ENCODE data around the gene SPEF2. TPM values are rescaled to one million over a fixed set of nuclear protein-coding genes. Genes with fewer than 3 reads are reported as not detected.

The SPEF2 gene
- total and polyA plus RNA-seq, 9 of the 15 experiments (the other 6 are each of a cell fraction or from before 2014, with no cell fraction given): 0.11 to 0.62 (median 0.20) TPM; not detected in 2

GRCh38 chr5:35679357-35679756 is 61.7 kb downstream of the SPEF2 start:
- Histone ChIP-seq H3K36me3 (ENCODE audit: control insufficient read depth, insufficient read depth, low read length) (no peaks in the 10 kb centered on the region), H2AFZ (ENCODE audit: low read depth, low read length) (no peak overlapping the region), H3K79me2 (ENCODE audit: control insufficient read depth, insufficient read depth, low read length) (no peaks in the 10 kb centered on the region), H3K4me3 (no peak overlapping the region), H3K9me3 (replicated peaks; ENCODE audit: control insufficient read depth, insufficient read depth, low read depth, low read length) (no peaks in the 10 kb centered on the region), H3K27ac (ENCODE audit: extremely low read depth, low read depth, low read length) (no peak overlapping the region), H3K9ac (ENCODE audit: insufficient read depth in 1 of 2, low read depth in 2 of 2, low read length in 2 of 2) (no peak overlapping the region), H3K4me1 (replicated peaks in 1 of 2; ENCODE audit: control insufficient read depth in 2 of 2, insufficient read depth in 2 of 2, low read length in 2 of 2) (no peaks in the 10 kb centered on the region), H3K27me3 (ENCODE audit: control insufficient read depth in 2 of 2, insufficient read depth in 2 of 2, low read length in 2 of 2) (no peaks in the 10 kb centered on the region), H3K9me1 (ENCODE audit: control insufficient read depth, insufficient read depth, low read length) (no peaks in the 10 kb centered on the region), H4K20me1 (replicated peaks; ENCODE audit: control insufficient read depth, insufficient read depth, low read length) (no peaks in the 10 kb centered on the region), H3K4me2 (ENCODE audit: insufficient read depth, low read length) (no peak overlapping the region)
- ChIA-PET CTCF (ENCODE audit: low intra/inter-chr PET ratio) (no interaction called here), POLR2A (interaction anchor here (0.8 kb wide), 1 partner anchor 886 kb away, joined by 3 read pairs; no protein-coding TSS in a partner anchor)
- no peak for ATAC-seq
- intact Hi-C loops (cut with micrococcal nuclease) (no loop called here), in situ Hi-C loops (cut with MboI) (no loop called here)
- TF ChIP-seq ZNF217 (CRISPR knock-in tag; IDR thresholded peaks at IDR 0.05): no peak
- no peak for TF ChIP-seq VEZF1 (CRISPR knock-in tag; IDR thresholded peaks at IDR 0.05)
- no peak for TF ChIP-seq KLF13 (tag; IDR thresholded peaks at IDR 0.05; ENCODE audit: borderline replicate concordance, low read depth)
- no peak for TF ChIP-seq TAF7 (tag; IDR thresholded peaks at IDR 0.05)
- no peak for TF ChIP-seq ETV1 (tag; conservative IDR thresholded peaks at IDR 0.05; ENCODE audit: low read depth)
- TF ChIP-seq EP300 (IDR thresholded peaks at IDR 0.05; ENCODE audit: low read length): no peak
- no peak for TF ChIP-seq HDAC3 (IDR thresholded peaks at IDR 0.05; ENCODE audit: borderline replicate concordance, partially characterized antibody)
- no peak for FAIRE-seq
- DNase-seq (ENCODE audit: extremely low read depth in 1 of 4, low spot score in 3 of 4): no peak
- 0% methylated on average over 1 of the region's 1 CpG for WGBS (ENCODE audit: insufficient coverage, low coverage, missing lambda C conversion rate)
- no TSS peak for BruUV-seq (replicated peaks)
